HG02870 (cell line): ENCODE data around the gene AMIGO1.

Source experiments
- ATAC-seq: cut with Tn5 transposase; IDR thresholded peaks from one replicate; pipeline ENCODE4 v1.9.1; 2021; ENCODE audit warnings: mild to moderate bottlenecking, moderate library complexity; ENCODE audit not compliant: unreplicated experiment

AMIGO1 gene

DNA sequence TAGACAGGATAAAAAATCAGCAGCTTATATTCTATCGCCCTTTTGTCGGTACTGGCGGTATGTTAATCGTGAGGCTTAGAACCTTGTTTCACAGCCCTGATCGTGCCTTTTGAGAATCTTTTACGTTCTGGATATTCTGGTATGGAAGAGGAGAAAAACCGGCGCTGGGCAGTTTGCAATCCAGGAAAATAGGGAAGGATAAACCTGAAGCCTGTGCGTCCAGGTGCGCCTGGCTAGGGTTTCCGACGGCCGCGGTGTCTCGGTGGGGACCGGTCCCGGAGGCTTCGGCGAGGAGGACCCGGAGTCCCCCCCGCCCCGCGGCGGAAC is 43.4 kb downstream of the AMIGO1 start:
- ATAC-seq, result no peak

DNA sequence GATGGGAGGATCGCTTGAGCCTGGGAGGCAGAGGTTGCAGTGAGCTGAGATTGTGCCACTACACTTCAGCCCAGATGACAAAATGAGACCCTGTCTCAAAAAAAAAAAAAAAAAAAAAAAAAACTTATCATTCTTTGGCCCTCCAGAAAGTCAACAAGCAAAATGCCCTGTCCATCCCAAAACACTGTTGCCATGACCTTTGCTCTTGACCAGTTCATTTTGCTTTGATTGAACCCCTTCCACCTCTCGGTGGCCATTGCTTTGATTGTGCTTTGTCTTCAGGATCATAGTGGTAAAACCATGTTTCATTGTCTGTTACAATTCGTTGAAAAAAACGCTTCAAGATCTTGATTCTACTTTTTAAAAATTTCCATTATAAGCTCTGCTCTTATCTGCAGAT is 51.7 kb downstream of the AMIGO1 start:
- ATAC-seq, result no peak

DNA sequence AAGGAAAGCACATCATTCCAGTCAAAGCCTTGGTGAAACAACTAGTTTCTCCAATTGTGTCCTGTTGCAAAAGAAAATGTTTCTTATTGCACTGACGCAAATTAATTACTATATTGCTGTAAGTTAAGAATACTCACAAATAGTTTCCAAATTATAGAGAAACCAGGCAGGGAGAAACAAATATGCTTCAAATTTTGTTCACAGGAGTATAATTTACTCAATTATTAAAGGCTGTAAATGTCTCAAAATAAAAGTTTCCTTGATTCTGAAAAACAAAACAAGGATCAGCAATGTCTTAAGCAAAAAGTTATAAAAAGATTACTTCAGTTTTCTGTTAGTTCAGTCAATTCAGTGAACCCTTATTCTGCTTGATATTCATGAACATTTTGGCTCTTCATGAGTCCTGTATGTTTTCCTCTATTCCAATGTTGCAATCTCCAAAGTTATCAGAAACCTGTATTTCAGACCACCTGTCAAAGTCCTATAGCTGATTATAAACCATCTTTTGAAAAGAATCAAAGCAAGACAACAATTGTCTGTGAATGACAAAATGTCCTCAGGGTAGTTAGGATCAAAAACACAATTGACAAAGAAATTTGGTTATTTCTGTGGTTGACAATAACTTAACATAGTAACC is 54.9 kb downstream of the AMIGO1 start:
- ATAC-seq, result no peak
